B cell (primary cell): ENCODE results near the gene WHAMM. TPM values are rescaled to one million over a fixed set of nuclear protein-coding genes. Genes with fewer than 3 reads are reported as not detected.

Source experiments
- ATAC-seq: fragments of 200-7000 bp; cut with Tn5 transposase; one replicate; pipeline ENCODE4 v1.10.0; 2021; ENCODE audit warnings: low read depth, mild to moderate bottlenecking, moderate number of reproducible peaks, moderate library complexity
- CTCF ChIA-PET: fragments of 350-600 bp; sonication (Branson Sonifier 250); formaldehyde crosslinking; loops from one replicate; lab custom pipeline; 2021; ENCODE audit warnings: antibody characterized with exemption, inconsistent platforms; lab: Charles Lee
- POLR2A ChIA-PET: fragments of 350-600 bp; sonication (Branson Sonifier 250); formaldehyde crosslinking; loops from one replicate; lab custom pipeline; 2021; ENCODE audit warnings: antibody characterized with exemption; lab: Charles Lee
- DNase-seq: peaks from one replicate; pipeline ENCODE4 v3.0.0; 2013
- H2AFZ ChIP-seq: 2 replicates; pipeline ENCODE4 v1.6.1; 2012; ENCODE audit warnings: mild to moderate bottlenecking, low read depth, low read length; ENCODE audit not compliant: insufficient read depth, poor library complexity, severe bottlenecking
- H3K27ac ChIP-seq, 2 donors: 1 replicate in 1 of 2; 2 replicates in 1 of 2; pipeline ENCODE4 v1.5.1; 2012 to 2013; ENCODE audit warnings: low read length in 2 of 2, mild to moderate bottlenecking in 2 of 2, moderate library complexity in 1 of 2
- H3K27me3 ChIP-seq, 4 experiments: fragments of 200-600 bp in 1 of 4; sonication (generic) in 1 of 4; replicated peaks in 1 of 4; 1 replicate in 2 of 4; 2 replicates in 2 of 4; pipeline versions ENCODE4 v1.6.1 to v1.7.0; 2013 to 2016; ENCODE audit warnings: low read length in 3 of 4, mild to moderate bottlenecking in 2 of 4, mixed read lengths in 1 of 4, moderate library complexity in 1 of 4; ENCODE audit not compliant: insufficient read depth in 4 of 4, control insufficient read depth in 3 of 4; ENCODE audit errors: control extremely low read depth in 1 of 4
- H3K36me3 ChIP-seq, 2 experiments: replicated peaks in 1 of 2; 1 replicate in 1 of 2; 2 replicates in 1 of 2; pipeline versions ENCODE4 v1.6.1 to v1.7.1; 2013; ENCODE audit warnings: low read length in 1 of 2; ENCODE audit not compliant: insufficient read depth in 2 of 2, control insufficient read depth in 1 of 2; ENCODE audit errors: control extremely low read depth in 1 of 2, extremely low read depth in 1 of 2
- H3K4me1 ChIP-seq, 2 donors: fragments of 200-600 bp in 1 of 2; sonication (generic) in 1 of 2; 1 replicate in 1 of 2; 2 replicates in 1 of 2; pipeline versions ENCODE4 v1.5.1 to v1.6.1; 2013 to 2017; ENCODE audit warnings: low read length in 2 of 2; ENCODE audit not compliant: control insufficient read depth in 2 of 2, insufficient read depth in 2 of 2
- H3K4me2 ChIP-seq: replicated peaks from 2 replicates; pipeline ENCODE3; 2012; ENCODE audit warnings: mild to moderate bottlenecking, low read depth, low read length; ENCODE audit not compliant: poor library complexity, severe bottlenecking
- H3K4me3 ChIP-seq, 5 experiments: fragments of 200-600 bp in 1 of 5; sonication (generic) in 1 of 5; 1 replicate in 3 of 5; 2 replicates in 2 of 5; pipeline versions ENCODE4 v1.5.1 to v1.7.0; 2011 to 2016; ENCODE audit warnings: low read length in 4 of 5, mild to moderate bottlenecking in 4 of 5, low read depth in 2 of 5, control low read depth in 1 of 5, moderate library complexity in 1 of 5; ENCODE audit not compliant: insufficient read depth in 1 of 5; ENCODE audit errors: control extremely low read depth in 1 of 5, extremely low read depth in 1 of 5
- H3K79me2 ChIP-seq: fragments of 200-600 bp; sonication (generic); one replicate; pipeline ENCODE4 v1.6.0; 2016; ENCODE audit warnings: low read length; ENCODE audit not compliant: control insufficient read depth, insufficient read depth
- H3K9ac ChIP-seq: fragments of 200-600 bp; sonication (generic); 2 replicates; pipeline ENCODE4 v1.6.1; 2017; ENCODE audit warnings: mild to moderate bottlenecking, low read length, moderate library complexity
- H3K9me3 ChIP-seq, 3 donors: one replicate each; pipeline versions ENCODE4 v1.6.1 to v1.7.1; 2013; ENCODE audit warnings: low read length in 2 of 3; ENCODE audit not compliant: control insufficient read depth in 2 of 3, insufficient read depth in 1 of 3; ENCODE audit errors: control extremely low read depth in 1 of 3
- H4K20me1 ChIP-seq: 2 replicates; pipeline ENCODE4 v1.6.0; 2012; ENCODE audit warnings: mild to moderate bottlenecking, low read length; ENCODE audit not compliant: insufficient read depth, control insufficient read depth, poor library complexity, severe bottlenecking
- H3K27ac Mint-ChIP-seq: one replicate; pipeline ENCODE4 v1.8.0; 2021; ENCODE audit warnings: mixed read lengths
- H3K27me3 Mint-ChIP-seq: one replicate; pipeline ENCODE4 v1.8.0; 2021; ENCODE audit warnings: mixed read lengths
- H3K4me1 Mint-ChIP-seq: one replicate; pipeline ENCODE4 v1.8.0; 2021; ENCODE audit warnings: mixed read lengths
- H3K4me3 Mint-ChIP-seq: one replicate; pipeline ENCODE4 v1.8.0; 2021; ENCODE audit warnings: mixed read lengths
- H3K9me3 Mint-ChIP-seq: one replicate; pipeline ENCODE4 v1.8.0; 2022; ENCODE audit warnings: mixed read lengths; ENCODE audit not compliant: insufficient read depth
- EZH2 ChIP-seq: IDR thresholded peaks from 2 replicates; pipeline ENCODE4 v1.6.1; 2012; ENCODE audit warnings: borderline replicate concordance, low read depth, mild to moderate bottlenecking, moderate library complexity, low read length; ENCODE audit not compliant: insufficient read depth, poor library complexity, severe bottlenecking
- WGBS: methylation state at CpG from one replicate; pipeline ENCODE4 v1.1.5; 2013; ENCODE audit warnings: missing lambda C conversion rate; ENCODE audit not compliant: insufficient coverage; 5-methylcytosine and 5-hydroxymethylcytosine counted together
- intact Hi-C: fragments of 100-400 bp; cut with micrococcal nuclease; formaldehyde crosslinking; loops from one replicate; pipeline ENCODE4 v1.10.0; 2022
- polyA plus RNA-seq: library from polyadenylated mRNA; depleted of rRNA; stranded (reverse); fragments of >200 nt; gene quantifications from 2 replicates; pipeline ENCODE4 v1.2.3, GENCODE V29; 2012
- total RNA-seq, 2 donors: library from RNA; stranded (reverse); fragments of 120-200 nt in 1 of 2; gene quantifications; 1 replicate in 1 of 2; 2 replicates in 1 of 2; pipeline versions ENCODE4 v1.2.3 to v1.2.4, GENCODE V29; 2013 to 2022
- TF ChIP-seq, protein P1 (sequence below): fragments of 200-600 bp; IDR thresholded peaks from one replicate; pipeline ENCODE4 v1.8.0; 2022; ENCODE audit warnings: antibody characterized with exemption, mild to moderate bottlenecking

The WHAMM gene
- total and polyA plus RNA-seq, 2 donors (not counting 1 experiment from before 2014, with no cell fraction given): 18.3 to 31.3 TPM

DNA sequence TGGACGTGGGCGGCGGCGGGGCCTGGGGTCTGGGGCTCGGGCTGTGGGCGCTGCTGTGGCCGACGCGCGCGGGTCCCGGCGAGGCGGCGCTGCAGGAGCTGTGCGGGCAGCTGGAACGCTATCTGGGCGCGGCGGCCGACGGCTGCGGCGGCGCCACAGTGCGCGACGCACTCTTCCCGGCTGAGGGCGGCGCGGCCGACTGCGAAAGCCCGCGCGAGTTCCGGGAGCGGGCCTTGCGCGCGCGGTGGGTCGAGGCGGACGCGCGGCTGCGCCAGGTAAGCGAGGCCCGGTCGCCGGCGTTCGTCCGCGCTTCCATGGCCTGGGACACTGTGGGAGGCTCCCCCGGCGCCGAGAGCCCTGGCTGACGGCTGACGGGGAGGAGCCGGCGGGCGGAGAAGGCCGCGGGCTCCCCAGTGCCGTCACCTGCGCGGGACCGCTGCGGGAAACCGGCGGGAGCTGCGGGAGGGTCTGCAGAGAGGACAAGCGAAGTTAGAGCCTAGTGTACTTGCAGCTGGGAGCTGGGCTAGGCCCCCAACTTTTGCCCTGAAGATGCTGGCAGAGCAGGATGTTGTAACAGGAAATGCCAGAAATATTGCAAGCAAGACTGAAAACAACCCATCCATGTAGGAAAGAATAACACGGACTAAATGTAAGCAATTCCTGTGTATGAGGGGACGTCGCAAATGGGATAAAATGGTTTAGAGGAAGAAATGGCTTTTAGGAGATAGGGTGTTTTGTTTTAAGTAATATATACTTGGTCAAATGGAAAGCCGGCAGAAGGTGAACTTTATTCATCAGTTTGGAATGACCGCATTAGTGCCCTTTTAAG lies 847 bp downstream of the WHAMM start:
- peak overlapping the region; percentile 86 for H3K4me3 Mint-ChIP-seq
- intact Hi-C loops: loop anchor here (2.0 kb wide), 1 partner anchor 101 kb away; the partner anchor contains the start of gene AP3B2
- H3K79me2 ChIP-seq: peaks cover 46% of the 10 kb centered on the region
- peak overlapping the region; percentile 89 for H3K27ac Mint-ChIP-seq
- H2AFZ ChIP-seq: peak overlapping the region; percentile 78
- TF ChIP-seq EZH2: no peak
- TF ChIP-seq, protein P1, sequence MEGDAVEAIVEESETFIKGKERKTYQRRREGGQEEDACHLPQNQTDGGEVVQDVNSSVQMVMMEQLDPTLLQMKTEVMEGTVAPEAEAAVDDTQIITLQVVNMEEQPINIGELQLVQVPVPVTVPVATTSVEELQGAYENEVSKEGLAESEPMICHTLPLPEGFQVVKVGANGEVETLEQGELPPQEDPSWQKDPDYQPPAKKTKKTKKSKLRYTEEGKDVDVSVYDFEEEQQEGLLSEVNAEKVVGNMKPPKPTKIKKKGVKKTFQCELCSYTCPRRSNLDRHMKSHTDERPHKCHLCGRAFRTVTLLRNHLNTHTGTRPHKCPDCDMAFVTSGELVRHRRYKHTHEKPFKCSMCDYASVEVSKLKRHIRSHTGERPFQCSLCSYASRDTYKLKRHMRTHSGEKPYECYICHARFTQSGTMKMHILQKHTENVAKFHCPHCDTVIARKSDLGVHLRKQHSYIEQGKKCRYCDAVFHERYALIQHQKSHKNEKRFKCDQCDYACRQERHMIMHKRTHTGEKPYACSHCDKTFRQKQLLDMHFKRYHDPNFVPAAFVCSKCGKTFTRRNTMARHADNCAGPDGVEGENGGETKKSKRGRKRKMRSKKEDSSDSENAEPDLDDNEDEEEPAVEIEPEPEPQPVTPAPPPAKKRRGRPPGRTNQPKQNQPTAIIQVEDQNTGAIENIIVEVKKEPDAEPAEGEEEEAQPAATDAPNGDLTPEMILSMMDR: no peak
- H3K27ac ChIP-seq: peak overlapping the region; percentile 91 to 99
- ATAC-seq: peak; percentile 12
- H3K27me3 Mint-ChIP-seq: no peaks in the 10 kb centered on the region
- H3K36me3 ChIP-seq: peaks cover 2 to 19% of the 10 kb centered on the region in 2 experiments
- no peak for DNase-seq
- H4K20me1 ChIP-seq: peaks cover 6% of the 10 kb centered on the region
- H3K9me3 ChIP-seq: no peaks in the 10 kb centered on the region
- H3K9ac ChIP-seq: peak overlapping the region; percentile 98
- no peaks in the 10 kb centered on the region for H3K27me3 ChIP-seq
- CTCF ChIA-PET: interaction anchor here (1.0 to 1.7 kb wide), 5 partner anchors 23 to 252 kb away, joined by 3 to 7 read pairs (median 4); no protein-coding TSS in a partner anchor
- peaks cover 29 to 36% of the 10 kb centered on the region in 2 donors for H3K4me1 ChIP-seq
- H3K4me2 ChIP-seq: peak overlapping the region; percentile 75
- peak overlapping the region; percentile 82 to 96 (median 86) for H3K4me3 ChIP-seq
- POLR2A ChIA-PET: interaction anchor here (0.6 to 2.4 kb wide), 5 partner anchors 15 to 270 kb away, joined by 3 to 7 read pairs (median 4); partner anchors contain the start of genes RAMAC and RPS17
- WGBS: under 1% methylated on average over 80 of the region's 81 CpGs
- H3K4me1 Mint-ChIP-seq: peaks cover 52% of the 10 kb centered on the region
- no peaks in the 10 kb centered on the region for H3K9me3 Mint-ChIP-seq
